Stimulated activated CD4-positive, alpha-beta T cell treated with anti-CD3 and anti-CD28 coated beads, Interleukin-4, amount 100 ng/mL, for 4 hours (primary cell): Measurements from ENCODE around the gene SUOX.
"Not testable (repeated sequence)": the region's sequence is repeated elsewhere in the genome, so short reads cannot be mapped to it uniquely, and the experiment has no call there.

ENCODE experiments used
- DNase-seq, 2 experiments: peaks; one replicate each; pipeline ENCODE4 v3.0.0-alpha.2; 2020

SUOX gene

GRCh38 chr12:56021889-56022497 lies 24.9 kb downstream of the SUOX start:
- DNase-seq: no peak

- DNase-seq: no peak
These were observed 31.6 kb downstream of the SUOX start for GRCh38 chr12:56028511-56029165.

- no peak for DNase-seq
These were observed 32.1 kb downstream of the SUOX start for GRCh38 chr12:56029166-56029519.

GRCh38 chr12:56029666-56030293 lies 32.7 kb downstream of the SUOX start:
- DNase-seq: peak in 1 of 2 experiments; percentile 28

- peak in 1 of 2 experiments; percentile 28 for DNase-seq
These were observed 34.9 kb downstream of the SUOX start for GRCh38 chr12:56031987-56032386.

GRCh38 chr12:56034586-56035332 lies 37.7 kb downstream of the SUOX start:
- DNase-seq: no peak

- DNase-seq: no peak
These were observed 40.1 kb downstream of the SUOX start for GRCh38 chr12:56037161-56037560.

GRCh38 chr12:56038022-56038655 lies 41.1 kb downstream of the SUOX start:
- no peak for DNase-seq

- DNase-seq: peak in 1 of 2 experiments; percentile 33
These were observed 43.1 kb downstream of the SUOX start for GRCh38 chr12:56040151-56040550.

- DNase-seq: no peak
These were observed 44.0 kb downstream of the SUOX start for GRCh38 chr12:56040963-56041551.

GRCh38 chr12:56041552-56042429 lies 44.7 kb downstream of the SUOX start, which contains the start of gene RPS26:
Gene RPS26 (plus strand): TSS chr12:56041918. CDS start chr12:56042167, 249 bp downstream.
- peak; percentile 83 to 92 for DNase-seq

- not testable (repeated sequence) for DNase-seq
These were observed 45.3 kb downstream of the SUOX start for GRCh38 chr12:56042430-56042813.

GRCh38 chr12:56042843-56043242 lies 45.8 kb downstream of the SUOX start:
- no peak for DNase-seq

GRCh38 chr12:56046027-56046780 lies 49.1 kb downstream of the SUOX start:
- no peak for DNase-seq

GRCh38 chr12:56053407-56053893 lies 56.4 kb downstream of the SUOX start:
- no peak for DNase-seq
